BJ (cell line): ENCODE data around the gene WDR83. TPM values are rescaled to one million over a fixed set of nuclear protein-coding genes. Genes with fewer than 3 reads are reported as not detected.
A peak's percentile ranks its signal among the peaks of the same experiment; 100 is the strongest.
"Not testable (repeated sequence)": the region's sequence is repeated elsewhere in the genome, so short reads cannot be mapped to it uniquely, and the experiment has no call there.

Experiments used
- CTCF ChIA-PET: fragments of 350-600 bp; formaldehyde crosslinking; extraction: SDS; loops from one replicate; lab custom pipeline; 2021; ENCODE audit warnings: antibody characterized with exemption, inconsistent platforms; lab: Yijun Ruan, JAX
- POLR2A ChIA-PET: fragments of 300-600 bp; sonication (Branson Sonifier 250); formaldehyde crosslinking; extraction: SDS; loops from one replicate; lab custom pipeline; 2021; ENCODE audit warnings: antibody characterized with exemption; lab: Charles Lee
- DNase-seq: peaks from one replicate; pipeline ENCODE4 v3.0.0-alpha.2; 2011; ENCODE audit warnings: low read depth
- H3K27me3 ChIP-seq: 2 replicates; pipeline ENCODE4 v1.6.0; 2011; ENCODE audit warnings: low read length; ENCODE audit not compliant: control insufficient read depth, insufficient read depth
- H3K36me3 ChIP-seq: 2 replicates; pipeline ENCODE4 v1.5.1; 2011; ENCODE audit warnings: low read length; ENCODE audit not compliant: control insufficient read depth, insufficient read depth
- H3K4me3 ChIP-seq: 2 replicates; pipeline ENCODE4 v1.5.1; 2011; ENCODE audit warnings: low read depth, mild to moderate bottlenecking, control low read depth, low read length
- polyA plus RNA-seq: library from polyadenylated mRNA; depleted of rRNA; stranded (reverse); fragments of >200 nt; gene quantifications from 2 replicates; pipeline ENCODE4 v1.2.3, GENCODE V29; 2011
- TF ChIP-seq, protein P1 (sequence below): IDR thresholded peaks from 2 replicates; pipeline ENCODE4 v1.5.1; 2011; ENCODE audit warnings: low read depth, mild to moderate bottlenecking, control low read depth, inconsistent platforms, low read length, moderate library complexity; ENCODE audit not compliant: insufficient read depth

The WDR83 gene
- polyA plus RNA-seq, 1 experiment = 9.3 TPM

DNA sequence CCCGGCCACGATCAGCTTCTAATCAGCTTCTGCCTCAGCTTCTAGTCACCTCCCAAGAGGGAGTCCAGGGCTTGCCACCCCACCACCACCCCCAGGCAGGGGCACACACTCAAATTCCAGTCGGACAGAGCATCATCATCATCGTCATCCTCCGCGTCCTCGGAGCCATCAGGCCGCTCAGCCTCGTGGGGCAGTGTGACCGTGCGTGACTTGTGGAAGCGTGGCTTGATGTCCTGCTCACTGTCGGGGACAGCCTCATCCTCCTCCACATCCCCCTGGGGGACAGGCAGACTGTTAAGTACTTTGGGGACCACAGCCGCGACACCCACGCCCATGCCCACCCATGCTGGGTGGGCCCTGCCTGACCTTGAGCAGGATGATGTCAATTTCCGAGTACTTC lies 44.6 kb downstream of the WDR83 start:
- CTCF ChIA-PET = interaction anchor here (0.8 to 2.7 kb wide), 2 partner anchors 11 to 136 kb away, joined by 3 to 16 read pairs; no protein-coding TSS in a partner anchor
- DNase-seq = no peak
- Histone ChIP-seq H3K27me3 (no peaks in the 10 kb centered on the region), H3K36me3 (peaks cover 46% of the 10 kb centered on the region), H3K4me3 (no peak overlapping the region)
- TF ChIP-seq, protein P1, sequence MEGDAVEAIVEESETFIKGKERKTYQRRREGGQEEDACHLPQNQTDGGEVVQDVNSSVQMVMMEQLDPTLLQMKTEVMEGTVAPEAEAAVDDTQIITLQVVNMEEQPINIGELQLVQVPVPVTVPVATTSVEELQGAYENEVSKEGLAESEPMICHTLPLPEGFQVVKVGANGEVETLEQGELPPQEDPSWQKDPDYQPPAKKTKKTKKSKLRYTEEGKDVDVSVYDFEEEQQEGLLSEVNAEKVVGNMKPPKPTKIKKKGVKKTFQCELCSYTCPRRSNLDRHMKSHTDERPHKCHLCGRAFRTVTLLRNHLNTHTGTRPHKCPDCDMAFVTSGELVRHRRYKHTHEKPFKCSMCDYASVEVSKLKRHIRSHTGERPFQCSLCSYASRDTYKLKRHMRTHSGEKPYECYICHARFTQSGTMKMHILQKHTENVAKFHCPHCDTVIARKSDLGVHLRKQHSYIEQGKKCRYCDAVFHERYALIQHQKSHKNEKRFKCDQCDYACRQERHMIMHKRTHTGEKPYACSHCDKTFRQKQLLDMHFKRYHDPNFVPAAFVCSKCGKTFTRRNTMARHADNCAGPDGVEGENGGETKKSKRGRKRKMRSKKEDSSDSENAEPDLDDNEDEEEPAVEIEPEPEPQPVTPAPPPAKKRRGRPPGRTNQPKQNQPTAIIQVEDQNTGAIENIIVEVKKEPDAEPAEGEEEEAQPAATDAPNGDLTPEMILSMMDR = no peak
- POLR2A ChIA-PET = no interaction called here

DNA sequence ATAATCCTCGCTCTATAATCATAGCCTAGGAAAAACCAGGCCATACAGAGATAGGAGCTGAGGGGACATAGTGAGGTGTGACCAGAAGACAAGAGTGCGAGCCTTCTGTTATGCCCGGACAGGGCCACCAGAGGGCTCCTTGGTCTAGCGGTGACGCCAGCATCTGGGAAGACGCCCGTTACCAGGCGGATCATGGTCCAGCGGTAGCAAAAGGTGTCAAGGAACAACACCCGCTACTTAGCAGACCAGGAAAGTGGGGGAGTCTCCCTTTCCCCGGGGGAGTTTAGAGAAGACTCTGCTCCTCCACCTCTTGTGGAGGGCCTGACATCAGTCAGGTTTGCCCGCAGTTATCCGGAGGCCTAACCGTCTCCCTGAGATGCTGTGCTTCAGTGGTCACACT lies 45.5 kb downstream of the WDR83 start:
- POLR2A ChIA-PET, H3K4me3 ChIP-seq, H3K27me3 ChIP-seq, DNase-seq: not testable (repeated sequence)
- peaks cover 46% of the 10 kb centered on the region for H3K36me3 ChIP-seq
- CTCF ChIA-PET = interaction anchor here (2.7 kb wide), 1 partner anchor 135 kb away, joined by 16 read pairs; no protein-coding TSS in a partner anchor

DNA sequence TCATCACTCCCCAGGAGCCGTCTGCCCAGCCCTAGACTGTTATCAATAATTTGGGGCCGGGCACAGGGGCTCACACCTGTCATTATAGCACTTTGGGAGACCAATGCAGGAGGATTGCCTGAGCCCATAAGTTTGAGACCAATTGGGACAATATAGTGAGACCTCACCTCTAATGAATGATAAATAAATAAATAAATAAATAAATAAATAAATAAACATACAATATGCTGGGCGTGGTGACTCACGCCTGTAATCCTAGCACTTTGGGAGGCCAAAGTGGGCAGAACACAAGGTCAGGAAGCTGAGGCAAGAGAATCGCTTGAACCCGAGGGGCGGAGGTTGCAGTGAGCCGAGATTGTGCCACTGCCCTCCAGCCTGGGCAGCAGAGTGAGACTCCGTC lies 46.7 kb downstream of the WDR83 start:
- H3K4me3 ChIP-seq, POLR2A ChIA-PET, H3K27me3 ChIP-seq, DNase-seq: not testable (repeated sequence)
- peaks cover 47% of the 10 kb centered on the region for H3K36me3 ChIP-seq
- CTCF ChIA-PET = interaction anchor here (0.9 to 1.7 kb wide), 5 partner anchors 10 to 133 kb away, joined by 3 to 7 read pairs (median 4); no protein-coding TSS in a partner anchor

DNA sequence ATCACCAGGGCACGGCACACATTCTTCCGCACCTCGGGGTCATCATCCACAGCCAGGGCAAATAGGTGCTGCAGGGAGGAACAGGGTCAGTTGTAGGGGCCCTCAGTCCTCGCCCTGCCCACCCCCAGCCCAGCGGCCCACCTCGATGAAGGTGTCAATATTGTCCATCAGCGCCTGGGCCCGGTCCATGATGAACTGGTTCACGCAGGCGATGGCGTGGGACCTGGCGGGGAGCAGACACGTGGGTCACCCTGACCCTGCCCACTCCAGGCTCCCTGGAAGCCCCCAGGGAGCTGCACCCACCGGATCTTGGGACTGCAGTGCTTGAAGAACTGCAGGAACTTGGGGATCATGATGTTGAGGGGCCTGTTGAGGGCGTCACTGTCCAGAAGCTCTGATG lies 48.5 kb downstream of the WDR83 start:
- TF ChIP-seq, protein P1 = no peak
- no peak for DNase-seq
- peaks cover 48% of the 10 kb centered on the region for H3K36me3 ChIP-seq
- POLR2A ChIA-PET = no interaction called here
- no peak overlapping the region for H3K4me3 ChIP-seq
- no peaks in the 10 kb centered on the region for H3K27me3 ChIP-seq
- CTCF ChIA-PET = interaction anchor here (2.3 to 3.7 kb wide), 2 partner anchors 43 to 45 kb away, joined by 7 to 22 read pairs; no protein-coding TSS in a partner anchor

DNA sequence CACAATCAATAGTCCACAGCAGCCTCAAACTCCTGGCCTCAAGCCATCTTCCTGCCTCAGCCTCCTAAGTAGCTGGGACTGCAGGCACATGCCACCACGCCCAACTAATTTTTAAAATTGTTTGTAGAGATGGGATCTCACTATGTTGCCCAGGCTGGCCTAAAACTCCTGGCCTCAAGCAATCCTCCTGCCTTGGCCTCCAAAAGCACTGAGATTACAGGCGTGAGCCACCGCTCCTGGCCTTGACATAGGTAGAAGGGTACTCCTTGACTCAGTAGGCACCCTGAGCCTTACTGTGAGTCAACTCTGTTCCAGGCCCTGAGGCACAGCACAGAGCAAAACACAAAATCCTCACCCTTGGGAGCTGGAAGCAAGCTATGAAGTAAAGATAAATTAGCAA lies 49.3 kb downstream of the WDR83 start:
- TF ChIP-seq, protein P1 = no peak
- Histone ChIP-seq H3K36me3 (peaks cover 43% of the 10 kb centered on the region), H3K27me3 (no peaks in the 10 kb centered on the region), H3K4me3 (no peak overlapping the region)
- DNase-seq = no peak
- ChIA-PET POLR2A (no interaction called here), CTCF (interaction anchor here (0.8 to 3.7 kb wide), 4 partner anchors 21 to 131 kb away, joined by 3 to 22 read pairs (median 6); partner anchors contain the start of gene GET3)

DNA sequence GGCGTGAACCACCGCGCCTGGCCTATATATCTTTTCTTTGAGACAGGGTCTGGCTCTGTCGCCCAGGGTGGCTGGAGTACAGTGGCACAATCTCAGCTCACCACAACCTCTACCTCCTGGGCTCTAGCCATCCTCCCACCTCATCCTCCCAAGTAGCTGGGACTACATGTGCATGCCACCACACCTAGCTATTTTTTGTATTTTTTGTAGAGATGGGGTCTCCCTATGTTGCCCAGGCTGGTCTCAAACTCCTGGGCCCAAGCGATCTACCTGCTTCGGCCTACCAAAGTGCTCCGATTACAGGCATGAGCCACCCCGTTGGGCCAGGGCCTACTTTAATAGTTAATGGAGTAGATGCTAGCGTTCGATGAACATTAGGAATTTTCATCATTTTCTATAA lies 53.7 kb downstream of the WDR83 start:
- TF ChIP-seq, protein P1 = no peak
- no peak for DNase-seq
- CTCF ChIA-PET = interaction anchor here (1.2 to 4.8 kb wide), 4 partner anchors 37 to 128 kb away, joined by 4 to 21 read pairs (median 13); no protein-coding TSS in a partner anchor
- POLR2A ChIA-PET = no interaction called here
- Histone ChIP-seq H3K27me3 (no peaks in the 10 kb centered on the region), H3K36me3 (peaks cover 17% of the 10 kb centered on the region), H3K4me3 (peak overlapping the region; percentile 67)
